Midbrain (tissue), 1 donor: Measurements from ENCODE around the gene C6orf89.

Experiments used
- DNase-seq: peaks from one replicate; lab custom pipeline; 2025; lab: John Stamatoyannopoulos, UW

The C6orf89 gene

GRCh38 chr6:36852481-36853147, 33.1 kb upstream of the C6orf89 start:
- no peak for DNase-seq

- DNase-seq = peak; percentile 8
Measured at GRCh38 chr6:36853325-36853724, 32.4 kb upstream of the C6orf89 start.

GRCh38 chr6:36855750-36856149, 30.0 kb upstream of the C6orf89 start:
- no peak for DNase-seq

- DNase-seq = no peak
Measured at GRCh38 chr6:36856277-36856676, 29.5 kb upstream of the C6orf89 start.

- DNase-seq = no peak
Measured at GRCh38 chr6:36857325-36857724, 28.4 kb upstream of the C6orf89 start.

GRCh38 chr6:36858407-36858981, 27.3 kb upstream of the C6orf89 start:
- DNase-seq = no peak

GRCh38 chr6:36860126-36860525, 25.6 kb upstream of the C6orf89 start:
- DNase-seq = no peak

- no peak for DNase-seq
Measured at GRCh38 chr6:36862164-36862847, 23.4 kb upstream of the C6orf89 start.

GRCh38 chr6:36862848-36863382, 22.8 kb upstream of the C6orf89 start:
- no peak for DNase-seq

- DNase-seq = no peak
Measured at GRCh38 chr6:36863670-36864540, 21.8 kb upstream of the C6orf89 start.

- no peak for DNase-seq
Measured at GRCh38 chr6:36865835-36866234, 19.9 kb upstream of the C6orf89 start.

GRCh38 chr6:36867471-36868224, 18.1 kb upstream of the C6orf89 start:
- no peak for DNase-seq

GRCh38 chr6:36871686-36872085, 14.1 kb upstream of the C6orf89 start:
- DNase-seq = no peak

GRCh38 chr6:36873115-36873514, 12.6 kb upstream of the C6orf89 start:
- no peak for DNase-seq

- DNase-seq = no peak
Measured at GRCh38 chr6:36873612-36874442, 11.9 kb upstream of the C6orf89 start.

- peak; percentile 82 for DNase-seq
Measured at GRCh38 chr6:36874443-36875249, 11.1 kb upstream of the C6orf89 start, which contains the start of gene PPIL1. TSS of gene PPIL1 (minus strand) at chr6:36874803. CDS start at chr6:36874772, 31 bp downstream.

GRCh38 chr6:36875250-36875633, 10.5 kb upstream of the C6orf89 start:
- no peak for DNase-seq

GRCh38 chr6:36884610-36885009, 1.1 kb upstream of the C6orf89 start:
- no peak for DNase-seq

GRCh38 chr6:36886950-36887618, 1.3 kb downstream of the C6orf89 start:
- DNase-seq = no peak
